Measurements from ENCODE around the gene APOA4.

The APOA4 gene

DNA sequence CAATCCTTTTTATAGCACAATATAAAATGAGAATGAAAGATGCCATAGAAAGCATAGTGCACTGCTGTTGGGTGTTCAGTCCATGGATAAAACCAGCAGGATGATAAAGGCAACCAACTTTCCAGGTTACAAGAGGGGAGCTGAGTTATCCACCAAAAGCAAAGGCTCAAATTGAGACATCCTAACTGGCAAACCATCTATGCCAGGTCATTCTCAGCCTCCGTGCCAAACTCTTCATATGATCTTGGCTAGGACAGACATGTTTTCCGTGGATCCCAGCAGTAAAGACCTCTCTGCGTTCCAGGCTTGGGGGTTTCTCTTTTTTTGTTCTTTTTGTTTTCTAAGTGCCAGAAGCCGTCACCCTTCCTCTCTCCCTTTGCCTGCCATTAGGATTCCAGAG is 21.6 kb upstream of the APOA4 start:
- Histone ChIP-seq H3K27me3 (ENCODE audit: control insufficient read depth, insufficient read depth, low read length) (no peaks in the 10 kb centered on the region), H3K4me1 (ENCODE audit: control insufficient read depth, insufficient read depth, low read length) (peaks cover 11% of the 10 kb centered on the region), H3K9ac (ENCODE audit: low read length) (no peak overlapping the region), H3K36me3 (ENCODE audit: control insufficient read depth, insufficient read depth, low read length) (peaks cover 3% of the 10 kb centered on the region), H3K4me3 (ENCODE audit: low read length) (no peak overlapping the region), H3K9me3 (ENCODE audit: control insufficient read depth, low read length) (no peaks in the 10 kb centered on the region)

DNA sequence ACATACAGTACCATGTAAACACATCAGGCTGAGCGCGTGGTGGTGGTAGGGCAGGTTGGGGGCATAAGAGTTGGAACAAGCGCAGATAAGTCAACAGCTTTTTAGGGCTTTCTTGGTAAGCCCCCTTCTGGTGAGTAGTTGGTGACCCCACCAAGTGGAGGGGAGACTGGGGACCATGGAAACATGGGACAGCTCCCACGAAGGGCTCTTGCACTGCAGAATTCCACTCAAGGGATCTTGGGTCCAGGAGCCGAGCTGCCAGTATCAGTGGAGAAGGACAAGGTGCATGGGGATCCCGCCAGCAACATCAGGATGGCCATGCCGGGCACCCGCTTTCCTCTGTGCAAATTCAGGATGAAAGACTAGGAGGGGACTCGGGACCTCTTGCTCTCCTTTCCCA is 20.6 kb upstream of the APOA4 start:
- Histone ChIP-seq H3K36me3 (ENCODE audit: control insufficient read depth, insufficient read depth, low read length) (no peaks in the 10 kb centered on the region), H3K9me3 (ENCODE audit: control insufficient read depth, low read length) (no peaks in the 10 kb centered on the region)

DNA sequence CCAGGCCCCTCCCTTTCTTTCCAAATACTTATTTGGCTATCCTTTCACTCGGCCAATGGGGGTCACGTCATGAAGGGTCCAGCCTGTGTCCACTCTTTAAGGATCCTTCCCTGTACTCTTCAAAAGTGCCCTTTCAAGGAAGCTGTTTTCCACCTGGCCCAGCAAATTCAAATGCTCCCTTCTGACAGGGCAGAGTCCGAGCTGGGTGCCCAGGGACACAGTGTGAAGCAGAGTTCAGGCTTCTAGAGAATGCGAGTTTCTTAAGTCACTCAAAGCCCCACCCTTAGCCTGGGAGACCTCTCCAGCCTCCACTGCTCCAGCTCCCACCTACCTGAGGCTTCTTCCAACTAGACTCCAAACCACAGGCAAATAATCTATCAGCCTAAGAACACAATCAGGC is 19.8 kb upstream of the APOA4 start:
- Histone ChIP-seq H3K9me3 (ENCODE audit: control insufficient read depth, low read length) (no peaks in the 10 kb centered on the region), H3K4me1 (ENCODE audit: control insufficient read depth, insufficient read depth, low read length) (peaks cover 11% of the 10 kb centered on the region), H3K36me3 (ENCODE audit: control insufficient read depth, insufficient read depth, low read length) (no peaks in the 10 kb centered on the region), H3K4me3 (ENCODE audit: low read length) (no peak overlapping the region), H3K9ac (ENCODE audit: low read length) (no peak overlapping the region), H3K27me3 (ENCODE audit: control insufficient read depth, insufficient read depth, low read length) (no peaks in the 10 kb centered on the region)

More for the DNA sequence above, 20.6 kb upstream of the APOA4 start:
- no peak overlapping the region for H3K9ac ChIP-seq (ENCODE audit: low read length)
- H3K27me3 ChIP-seq (ENCODE audit: control insufficient read depth, insufficient read depth, low read length), result no peaks in the 10 kb centered on the region
- peaks cover 11% of the 10 kb centered on the region for H3K4me1 ChIP-seq (ENCODE audit: control insufficient read depth, insufficient read depth, low read length)
- H3K4me3 ChIP-seq (ENCODE audit: low read length), result no peak overlapping the region

DNA sequence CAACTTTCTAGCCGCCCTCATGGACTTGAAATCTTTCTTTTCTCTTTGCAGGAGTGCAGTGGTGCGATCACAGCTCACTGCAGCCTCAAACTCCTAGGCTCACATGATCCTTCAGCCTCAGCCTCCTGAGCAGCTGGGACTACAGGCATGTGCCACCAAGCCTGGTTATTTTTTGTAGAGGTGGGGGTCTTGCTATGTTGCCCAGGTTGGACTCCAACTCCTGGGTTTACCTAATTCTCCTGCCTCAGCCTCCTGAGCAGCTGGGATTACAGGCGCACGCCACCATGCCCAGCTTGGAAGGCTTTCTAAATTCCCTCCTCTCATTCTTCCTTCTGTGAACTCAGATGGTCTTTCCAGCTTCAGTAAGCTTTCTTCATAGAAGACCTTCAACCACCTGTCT is 19.0 kb upstream of the APOA4 start:
- H3K27me3 ChIP-seq (ENCODE audit: control insufficient read depth, insufficient read depth, low read length), result no peaks in the 10 kb centered on the region
- peaks cover 11% of the 10 kb centered on the region for H3K4me1 ChIP-seq (ENCODE audit: control insufficient read depth, insufficient read depth, low read length)
- H3K9me3 ChIP-seq (ENCODE audit: control insufficient read depth, low read length), result no peaks in the 10 kb centered on the region
- no peak overlapping the region for H3K4me3 ChIP-seq (ENCODE audit: low read length)
- H3K9ac ChIP-seq (ENCODE audit: low read length), result no peak overlapping the region
- H3K36me3 ChIP-seq (ENCODE audit: control insufficient read depth, insufficient read depth, low read length), result no peaks in the 10 kb centered on the region

DNA sequence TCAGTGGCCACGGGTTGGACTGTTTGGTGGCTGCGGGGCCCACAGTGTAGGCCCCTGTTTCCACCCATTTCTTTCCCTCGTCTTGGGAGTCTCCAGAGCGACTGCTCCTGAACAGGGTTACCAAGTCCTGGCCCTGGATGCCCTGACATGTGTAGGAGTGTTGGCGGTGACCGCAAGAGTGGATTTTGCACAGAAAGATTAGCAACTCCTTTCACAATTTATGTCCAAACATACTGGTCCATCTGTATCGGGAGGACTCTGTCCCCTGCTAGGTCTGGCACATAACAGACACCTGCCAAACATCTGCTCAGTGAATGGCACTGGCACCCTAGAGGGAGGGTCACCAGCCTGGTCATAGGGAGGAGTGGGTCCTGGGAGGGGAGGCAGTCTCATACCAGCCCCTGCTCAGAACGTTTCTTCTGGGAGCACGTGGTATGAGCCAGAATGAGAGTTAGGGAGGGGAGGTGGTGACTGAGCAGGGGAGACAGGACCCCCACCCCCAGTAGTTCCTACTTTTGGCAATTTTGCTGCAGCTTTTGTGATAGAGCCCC is 17.7 kb upstream of the APOA4 start:
- Histone ChIP-seq H3K9ac (ENCODE audit: low read length) (no peak overlapping the region), H3K9me3 (ENCODE audit: control insufficient read depth, low read length) (no peaks in the 10 kb centered on the region), H3K36me3 (ENCODE audit: control insufficient read depth, insufficient read depth, low read length) (no peaks in the 10 kb centered on the region), H3K27me3 (ENCODE audit: control insufficient read depth, insufficient read depth, low read length) (no peaks in the 10 kb centered on the region), H3K4me1 (ENCODE audit: control insufficient read depth, insufficient read depth, low read length) (peaks cover 19% of the 10 kb centered on the region), H3K4me3 (ENCODE audit: low read length) (no peak overlapping the region)

DNA sequence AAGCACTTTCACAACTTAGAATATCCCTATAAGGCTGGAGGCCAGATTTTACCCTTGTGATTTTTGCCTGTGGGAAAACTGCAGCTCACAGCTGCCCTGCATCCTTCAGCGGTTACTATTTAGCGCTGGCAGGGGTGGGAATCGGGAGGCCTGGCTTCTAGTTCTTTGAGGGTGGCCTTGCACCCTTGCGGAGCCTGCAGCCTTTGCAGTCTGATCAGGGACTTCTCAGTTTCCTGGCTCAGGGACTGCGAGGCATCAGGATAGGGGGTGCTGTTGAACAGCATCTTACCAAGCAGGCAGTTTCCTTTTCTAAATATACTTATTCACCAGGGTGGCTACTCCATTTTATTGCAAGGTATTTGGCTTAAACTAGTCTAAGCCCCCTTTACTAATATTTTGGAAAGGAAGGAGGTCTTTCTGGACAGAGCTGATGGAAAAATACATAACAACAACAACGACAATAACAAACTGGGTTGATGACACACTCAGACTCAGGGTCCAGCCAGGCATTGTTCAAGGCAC is 17.2 kb upstream of the APOA4 start:
- H3K27me3 ChIP-seq (ENCODE audit: control insufficient read depth, insufficient read depth, low read length), result no peaks in the 10 kb centered on the region
- H3K36me3 ChIP-seq (ENCODE audit: control insufficient read depth, insufficient read depth, low read length), result no peaks in the 10 kb centered on the region
- H3K9me3 ChIP-seq (ENCODE audit: control insufficient read depth, low read length), result no peaks in the 10 kb centered on the region
- H3K9ac ChIP-seq (ENCODE audit: low read length), result no peak overlapping the region
- no peak overlapping the region for H3K4me3 ChIP-seq (ENCODE audit: low read length)
- peaks cover 25% of the 10 kb centered on the region for H3K4me1 ChIP-seq (ENCODE audit: control insufficient read depth, insufficient read depth, low read length)

DNA sequence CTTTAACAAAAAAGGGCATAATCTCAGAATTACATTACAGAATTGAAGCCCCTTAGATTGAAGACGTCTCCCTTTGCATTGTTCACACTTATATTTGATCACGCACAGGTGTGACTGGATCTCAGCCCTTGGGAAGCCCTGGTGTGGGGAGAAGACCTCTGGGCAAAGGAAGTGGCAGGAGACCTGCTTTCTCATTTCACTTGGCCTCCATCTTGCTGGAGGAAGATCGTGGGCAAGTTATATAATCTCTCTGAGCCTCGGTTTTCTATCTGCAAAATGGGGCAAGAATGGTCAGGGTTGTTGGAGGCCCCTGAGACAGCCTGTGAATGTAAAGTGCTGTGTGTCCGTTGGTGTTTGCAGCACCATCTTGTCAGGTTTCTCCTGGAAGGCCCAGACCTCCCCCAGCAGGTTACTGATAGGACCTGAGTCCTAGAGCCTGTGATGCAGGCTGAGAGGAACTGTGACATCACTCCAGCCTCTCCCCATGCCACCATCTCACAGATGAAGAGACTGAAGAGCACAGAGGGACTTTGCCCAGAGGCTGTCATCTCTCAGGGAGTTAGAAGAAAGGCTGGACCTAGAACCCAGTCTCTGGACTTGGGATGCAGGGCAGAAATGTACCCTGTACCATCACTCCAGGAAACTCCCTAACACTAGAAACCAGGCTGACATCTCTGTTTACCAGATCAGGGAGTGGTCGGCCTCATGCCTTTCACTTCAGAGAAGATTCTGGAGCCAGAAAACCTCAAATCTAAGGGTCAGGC is 15.4 kb upstream of the APOA4 start:
- Histone ChIP-seq H3K4me1 (ENCODE audit: control insufficient read depth, insufficient read depth, low read length) (peaks cover 29% of the 10 kb centered on the region), H3K27me3 (ENCODE audit: control insufficient read depth, insufficient read depth, low read length) (no peaks in the 10 kb centered on the region), H3K4me3 (ENCODE audit: low read length) (no peak overlapping the region), H3K9me3 (ENCODE audit: control insufficient read depth, low read length) (no peaks in the 10 kb centered on the region), H3K36me3 (ENCODE audit: control insufficient read depth, insufficient read depth, low read length) (no peaks in the 10 kb centered on the region), H3K9ac (ENCODE audit: low read length) (no peak overlapping the region)

DNA sequence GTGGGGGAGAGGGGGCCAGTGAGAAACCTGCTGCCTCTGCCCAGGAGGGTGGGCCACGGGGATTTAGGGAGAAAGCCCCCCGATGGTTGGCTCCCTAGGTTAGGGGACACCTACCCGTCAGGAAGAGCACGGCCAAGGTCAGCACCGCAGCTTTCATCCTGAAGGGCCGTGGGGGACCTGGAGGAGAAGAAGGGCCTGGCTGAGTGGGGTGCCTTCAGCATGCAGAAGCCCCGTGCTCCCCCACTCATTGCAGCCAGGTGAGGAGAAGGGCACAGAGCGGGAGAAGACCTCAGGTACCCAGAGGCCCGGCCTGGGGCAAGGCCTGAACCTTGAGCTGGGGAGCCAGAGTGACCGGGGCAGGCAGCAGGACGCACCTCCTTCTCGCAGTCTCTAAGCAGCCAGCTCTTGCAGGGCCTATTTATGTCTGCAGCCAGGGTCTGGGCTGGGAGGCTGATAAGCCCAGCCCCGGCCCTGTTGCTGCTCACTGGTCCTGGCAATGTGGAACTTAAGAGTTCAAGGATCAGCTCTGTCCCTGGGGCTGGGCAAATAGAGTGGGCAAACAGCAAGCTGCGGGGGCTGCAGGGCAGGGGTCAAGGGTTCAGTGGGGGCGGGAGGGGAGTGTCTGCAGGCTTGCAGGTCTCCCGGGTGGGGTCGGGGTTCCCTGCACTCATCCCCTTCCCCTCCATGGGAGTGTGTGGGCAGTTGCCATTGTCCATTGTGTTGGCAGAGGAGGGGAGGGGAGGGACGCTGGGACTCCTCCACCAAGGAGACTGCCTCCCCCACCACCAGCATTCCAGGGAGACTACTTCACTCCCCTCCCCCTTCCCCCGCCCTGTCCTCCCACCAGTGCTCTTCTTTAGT is 14.4 kb upstream of the APOA4 start, which contains the start of gene APOA1:
TSS of gene APOA1 (minus strand) at position 392 of the 861 bp plus-strand sequence. CDS start at position 157, 235 bp downstream.
- Histone ChIP-seq H3K9ac (ENCODE audit: low read length) (no peak within 1 kb of the TSS), H3K27me3 (ENCODE audit: control insufficient read depth, insufficient read depth, low read length) (no peaks in the 10 kb centered on the region), H3K36me3 (ENCODE audit: control insufficient read depth, insufficient read depth, low read length) (no peaks in the 10 kb centered on the region), H3K9me3 (ENCODE audit: control insufficient read depth, low read length) (no peaks in the 10 kb centered on the region), H3K4me3 (ENCODE audit: low read length) (no peak within 1 kb of the TSS), H3K4me1 (ENCODE audit: control insufficient read depth, insufficient read depth, low read length) (peaks cover 28% of the 10 kb centered on the region)

DNA sequence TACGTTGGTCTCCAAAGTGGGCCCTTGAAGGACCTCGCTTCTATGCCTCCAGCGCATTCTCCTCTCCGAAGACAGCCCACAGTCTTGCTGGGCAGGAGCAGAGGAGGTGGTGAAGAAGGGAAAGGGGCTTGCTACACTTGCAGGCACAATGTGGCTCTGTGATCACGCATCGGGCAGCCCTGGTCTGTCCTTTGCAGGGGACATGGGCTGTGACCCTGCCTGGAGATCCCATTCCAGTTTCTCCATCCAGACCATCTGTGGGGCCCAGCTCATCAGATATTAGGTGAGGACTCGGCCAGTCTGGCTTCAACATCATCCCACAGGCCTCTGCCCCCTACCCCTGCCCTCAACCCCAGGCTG is 13.5 kb upstream of the APOA4 start:
- H3K36me3 ChIP-seq (ENCODE audit: control insufficient read depth, insufficient read depth, low read length), result no peaks in the 10 kb centered on the region
- no peaks in the 10 kb centered on the region for H3K27me3 ChIP-seq (ENCODE audit: control insufficient read depth, insufficient read depth, low read length)
- H3K4me1 ChIP-seq (ENCODE audit: control insufficient read depth, insufficient read depth, low read length), result peaks cover 33% of the 10 kb centered on the region
- H3K9ac ChIP-seq (ENCODE audit: low read length), result no peak overlapping the region
- H3K4me3 ChIP-seq (ENCODE audit: low read length), result no peak overlapping the region
- H3K9me3 ChIP-seq (ENCODE audit: control insufficient read depth, low read length), result no peaks in the 10 kb centered on the region

DNA sequence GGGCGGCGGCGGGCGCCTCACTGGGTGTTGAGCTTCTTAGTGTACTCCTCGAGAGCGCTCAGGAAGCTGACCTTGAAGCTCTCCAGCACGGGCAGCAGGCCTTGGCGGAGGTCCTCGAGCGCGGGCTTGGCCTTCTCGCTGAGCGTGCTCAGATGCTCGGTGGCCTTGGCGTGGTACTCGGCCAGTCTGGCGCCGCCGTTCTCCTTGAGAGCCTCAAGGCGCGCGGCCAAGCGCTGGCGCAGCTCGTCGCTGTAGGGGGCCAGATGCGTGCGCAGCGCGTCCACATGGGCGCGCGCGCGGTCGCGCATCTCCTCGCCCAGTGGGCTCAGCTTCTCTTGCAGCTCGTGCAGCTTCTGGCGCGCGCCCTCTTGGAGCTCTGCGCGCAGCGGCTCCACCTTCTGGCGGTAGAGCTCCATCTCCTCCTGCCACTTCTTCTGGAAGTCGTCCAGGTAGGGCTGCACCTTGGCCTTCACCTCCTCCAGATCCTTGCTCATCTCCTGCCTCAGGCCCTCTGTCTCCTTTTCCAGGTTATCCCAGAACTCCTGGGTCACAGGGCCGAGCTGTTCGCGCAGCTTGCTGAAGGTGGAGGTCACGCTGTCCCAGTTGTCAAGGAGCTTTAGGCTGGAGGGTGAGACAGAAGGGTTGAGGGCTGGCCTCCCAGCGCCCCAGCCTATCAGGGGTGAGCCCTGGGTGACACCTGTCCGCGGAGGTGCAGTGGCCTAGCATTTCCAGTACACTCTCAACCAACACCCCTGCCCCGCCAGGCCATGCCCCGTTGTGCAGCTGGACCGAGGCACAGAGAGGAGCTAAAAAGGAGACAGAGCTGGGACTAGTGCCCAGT is 12.9 kb upstream of the APOA4 start:
- no peak overlapping the region for H3K9ac ChIP-seq (ENCODE audit: low read length)
- H3K9me3 ChIP-seq (ENCODE audit: control insufficient read depth, low read length), result no peaks in the 10 kb centered on the region
- peak overlapping the region; percentile 15 for H3K4me3 ChIP-seq (ENCODE audit: low read length)
- H3K4me1 ChIP-seq (ENCODE audit: control insufficient read depth, insufficient read depth, low read length), result peaks cover 36% of the 10 kb centered on the region
- H3K27me3 ChIP-seq (ENCODE audit: control insufficient read depth, insufficient read depth, low read length), result no peaks in the 10 kb centered on the region
- H3K36me3 ChIP-seq (ENCODE audit: control insufficient read depth, insufficient read depth, low read length), result no peaks in the 10 kb centered on the region

DNA sequence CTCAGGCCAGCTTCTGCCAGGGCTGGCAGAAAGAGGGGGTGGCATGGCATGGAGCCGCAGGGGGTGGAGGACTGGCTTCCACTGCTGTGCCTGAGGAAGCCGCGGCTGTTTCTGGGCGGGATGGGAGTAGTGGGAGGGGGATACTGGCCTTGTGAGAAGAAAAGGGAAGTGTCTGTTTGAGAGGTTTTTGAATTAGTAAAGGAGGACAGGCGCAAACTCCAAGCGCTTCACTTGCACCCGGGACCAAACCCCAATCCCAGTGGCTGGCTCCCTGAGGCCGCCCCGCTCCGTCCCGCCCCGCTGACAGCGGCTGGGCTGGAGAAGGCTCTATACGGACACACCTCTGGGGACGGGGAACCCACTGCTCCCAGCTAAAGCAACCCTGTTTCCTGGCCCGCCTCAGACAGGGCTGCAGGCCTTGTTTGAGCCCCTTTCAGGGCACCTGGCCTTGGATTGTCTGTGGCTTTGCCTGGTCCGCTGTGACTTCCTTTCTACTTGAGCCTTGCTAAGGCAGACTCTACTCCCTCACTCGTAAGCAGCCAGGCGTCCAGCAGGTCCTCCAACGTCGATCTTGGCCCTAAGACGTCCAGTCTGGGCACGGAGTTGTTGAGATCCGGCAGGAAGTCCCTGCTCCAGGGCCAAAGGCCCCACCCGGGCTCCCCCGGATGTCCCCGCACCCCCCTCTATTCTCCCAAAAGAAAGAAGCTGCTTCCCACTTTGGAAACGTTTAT is 12.1 kb upstream of the APOA4 start:
- no peaks in the 10 kb centered on the region for H3K36me3 ChIP-seq (ENCODE audit: control insufficient read depth, insufficient read depth, low read length)
- no peak overlapping the region for H3K9ac ChIP-seq (ENCODE audit: low read length)
- H3K27me3 ChIP-seq (ENCODE audit: control insufficient read depth, insufficient read depth, low read length), result no peaks in the 10 kb centered on the region
- peaks cover 36% of the 10 kb centered on the region for H3K4me1 ChIP-seq (ENCODE audit: control insufficient read depth, insufficient read depth, low read length)
- H3K9me3 ChIP-seq (ENCODE audit: control insufficient read depth, low read length), result no peaks in the 10 kb centered on the region
- H3K4me3 ChIP-seq (ENCODE audit: low read length), result peak overlapping the region; percentile 15

Data from mucosa of stomach (tissue), 1 donor.